H1 (cell line): Measurements from ENCODE around the gene UBXN11. TPM values are rescaled to one million over a fixed set of nuclear protein-coding genes. Genes with fewer than 3 reads are reported as not detected.

Experiments
- CTCF ChIA-PET: fragments of 300-600 bp; sonication (Branson Sonifier 250); formaldehyde crosslinking; loops from one replicate; lab custom pipeline; 2021; ENCODE audit not compliant: partially characterized antibody; lab: Charles Lee
- POLR2A ChIA-PET: fragments of 300-600 bp; sonication (Branson Sonifier 250); formaldehyde crosslinking; loops from one replicate; lab custom pipeline; 2021; ENCODE audit warnings: inconsistent platforms; ENCODE audit not compliant: partially characterized antibody; lab: Charles Lee
- DNase-seq, 2 experiments: peaks; one replicate each; pipeline versions ENCODE4 v3.0.0 to v3.0.0-alpha.2; 2010 to 2022; ENCODE audit warnings: low spot score in 2 of 2, low read depth in 1 of 2, mixed read lengths in 1 of 2
- FAIRE-seq: peaks from 2 replicates; lab custom pipeline; 2011; peaks lifted over from hg19 to GRCh38; lab: Jason Lieb, UNC
- H2AFZ ChIP-seq: 2 replicates; pipeline ENCODE4 v1.8.1; 2012; ENCODE audit warnings: low read length, inconsistent platforms
- H2AK5ac ChIP-seq: 2 replicates; pipeline ENCODE4 v1.6.1; 2013; ENCODE audit warnings: low read depth, low read length
- H2BK120ac ChIP-seq: replicated peaks from 2 replicates; pipeline ENCODE3; 2013; ENCODE audit warnings: low read depth, low read length, inconsistent platforms
- H2BK12ac ChIP-seq: 2 replicates; pipeline ENCODE4 v1.6.1; 2013; ENCODE audit warnings: low read depth, low read length
- H2BK15ac ChIP-seq: 2 replicates; pipeline ENCODE4 v1.6.1; 2013; ENCODE audit warnings: low read length
- H2BK20ac ChIP-seq: 2 replicates; pipeline ENCODE4 v1.6.1; 2013; ENCODE audit warnings: low read length
- H2BK5ac ChIP-seq: 2 replicates; pipeline ENCODE4 v1.6.1; 2013; ENCODE audit warnings: low read depth, low read length
- H3K14ac ChIP-seq: 2 replicates; pipeline ENCODE4 v1.6.1; 2013; ENCODE audit warnings: inconsistent platforms; ENCODE audit not compliant: insufficient read length
- H3K18ac ChIP-seq: 2 replicates; pipeline ENCODE4 v1.6.1; 2013; ENCODE audit warnings: low read length; ENCODE audit errors: extremely low read depth
- H3K23ac ChIP-seq: 2 replicates; pipeline ENCODE4 v1.6.1; 2013; ENCODE audit warnings: inconsistent platforms; ENCODE audit not compliant: insufficient read length
- H3K23me2 ChIP-seq: 2 replicates; pipeline ENCODE4 v1.6.1; 2013; ENCODE audit warnings: low read depth, low read length
- H3K27ac ChIP-seq: 2 replicates; pipeline ENCODE4 v1.6.1; 2011; ENCODE audit warnings: low read depth, low read length, inconsistent platforms
- H3K27me3 ChIP-seq, 4 experiments: replicated peaks in 1 of 4; 1 replicate in 1 of 4; 2 replicates in 3 of 4; pipeline versions ENCODE4 v1.6.1 to v1.8.1; 2011 to 2013; ENCODE audit warnings: low read length in 3 of 4, mild to moderate bottlenecking in 3 of 4, inconsistent platforms in 2 of 4, mixed read lengths in 2 of 4, moderate library complexity in 1 of 4; ENCODE audit not compliant: control insufficient read depth in 3 of 4, insufficient read depth in 3 of 4; ENCODE audit errors: extremely low read depth in 1 of 4
- H3K36me3 ChIP-seq, 4 experiments: 2 replicates each; pipeline versions ENCODE4 v1.6.1 to v1.8.1; 2011 to 2013; ENCODE audit warnings: mild to moderate bottlenecking in 4 of 4, low read length in 3 of 4, moderate library complexity in 2 of 4, control low read depth in 1 of 4, inconsistent platforms in 1 of 4; ENCODE audit not compliant: insufficient read depth in 4 of 4, control insufficient read depth in 2 of 4
- H3K4ac ChIP-seq: replicated peaks from 2 replicates; pipeline ENCODE3; 2013; ENCODE audit warnings: low read length, low read depth, mixed read lengths, inconsistent platforms; ENCODE audit not compliant: insufficient read length
- H3K4me1 ChIP-seq, 4 experiments: replicated peaks in 1 of 4; 1 replicate in 1 of 4; 2 replicates in 3 of 4; pipeline versions ENCODE4 v1.6.1 to v1.8.1; 2011 to 2013; ENCODE audit warnings: low read length in 3 of 4, inconsistent platforms in 2 of 4, mixed read lengths in 1 of 4; ENCODE audit not compliant: insufficient read depth in 4 of 4, control insufficient read depth in 3 of 4
- H3K4me2 ChIP-seq, 2 experiments: 2 replicates each; pipeline versions ENCODE4 v1.6.1 to v1.8.1; 2011 to 2013; ENCODE audit warnings: low read depth in 2 of 2, low read length in 2 of 2, control low read depth in 1 of 2, inconsistent platforms in 1 of 2, mild to moderate bottlenecking in 1 of 2; ENCODE audit not compliant: insufficient read depth in 1 of 2
- H3K4me3 ChIP-seq, 4 experiments: fragments of 200-600, 300-600 bp in 1 of 4; sonication (generic), shearing (Covaris generic), sonication (Bioruptor Twin) in 1 of 4; 2 replicates each; pipeline versions ENCODE4 v1.5.1 to v1.8.1; 2011 to 2016; ENCODE audit warnings: low read length in 4 of 4, low read depth in 3 of 4, control low read depth in 2 of 4, inconsistent platforms in 2 of 4, mild to moderate bottlenecking in 2 of 4, mixed read lengths in 1 of 4, moderate library complexity in 1 of 4; ENCODE audit not compliant: insufficient read depth in 2 of 4; ENCODE audit errors: extremely low read depth in 1 of 4
- H3K56ac ChIP-seq: replicated peaks from 2 replicates; pipeline ENCODE3; 2013; ENCODE audit warnings: low read depth, mild to moderate bottlenecking, mixed read lengths, low read length, inconsistent platforms; ENCODE audit not compliant: insufficient read length
- H3K79me1 ChIP-seq: 2 replicates; pipeline ENCODE4 v1.6.1; 2013; ENCODE audit warnings: low read depth, low read length, control low read depth
- H3K79me2 ChIP-seq, 2 experiments: 2 replicates each; pipeline versions ENCODE4 v1.6.1 to v1.8.1; 2012 to 2013; ENCODE audit warnings: low read length in 2 of 2, mild to moderate bottlenecking in 2 of 2, inconsistent platforms in 1 of 2; ENCODE audit not compliant: insufficient read depth in 2 of 2, control insufficient read depth in 1 of 2
- H3K9ac ChIP-seq, 4 experiments: replicated peaks in 1 of 4; 1 replicate in 1 of 4; 2 replicates in 3 of 4; pipeline versions ENCODE4 v1.6.1 to v1.8.1; 2011 to 2013; ENCODE audit warnings: low read depth in 3 of 4, low read length in 3 of 4, control low read depth in 2 of 4, mild to moderate bottlenecking in 2 of 4, moderate library complexity in 2 of 4, inconsistent platforms in 1 of 4; ENCODE audit errors: extremely low read depth in 1 of 4
- H3K9me3 ChIP-seq, 2 experiments: 2 replicates each; pipeline versions ENCODE4 v1.6.1 to v1.8.1; 2012 to 2013; ENCODE audit warnings: mild to moderate bottlenecking in 2 of 2, moderate library complexity in 2 of 2, control low read depth in 1 of 2, inconsistent platforms in 1 of 2, low read depth in 1 of 2, low read length in 1 of 2, mixed read lengths in 1 of 2; ENCODE audit not compliant: insufficient read depth in 2 of 2
- H4K20me1 ChIP-seq, 2 experiments: replicated peaks in 1 of 2; 2 replicates each; pipeline versions ENCODE3 to v1.8.1; 2011 to 2013; ENCODE audit warnings: inconsistent platforms in 2 of 2, low read length in 2 of 2, mild to moderate bottlenecking in 1 of 2; ENCODE audit not compliant: insufficient read depth in 2 of 2, control insufficient read depth in 1 of 2
- H4K5ac ChIP-seq: 2 replicates; pipeline ENCODE4 v1.6.1; 2013; ENCODE audit warnings: low read length, low read depth, mixed read lengths, inconsistent platforms; ENCODE audit not compliant: insufficient read length
- H4K8ac ChIP-seq: 2 replicates; pipeline ENCODE4 v1.8.0; 2013; ENCODE audit warnings: mild to moderate bottlenecking, moderate library complexity, low read length, inconsistent platforms; ENCODE audit not compliant: insufficient read depth; ENCODE audit errors: extremely low read depth
- H4K91ac ChIP-seq: replicated peaks from 2 replicates; pipeline ENCODE3; 2013; ENCODE audit warnings: low read length, mixed read lengths, inconsistent platforms; ENCODE audit not compliant: insufficient read length
- BRCA1 ChIP-seq: IDR thresholded peaks from 2 replicates; pipeline ENCODE4 v1.6.1; 2012; ENCODE audit warnings: low read depth, low read length, improper control_type of control experiment
- CHD2 ChIP-seq: IDR thresholded peaks from 2 replicates; pipeline ENCODE4 v1.6.1; 2012; ENCODE audit warnings: low read length, improper control_type of control experiment
- CTBP2 ChIP-seq: IDR thresholded peaks from 2 replicates; pipeline ENCODE4 v1.7.0; 2011; ENCODE audit warnings: borderline replicate concordance, mild to moderate bottlenecking, moderate library complexity, mixed read lengths, low read length; ENCODE audit not compliant: insufficient read depth, insufficient read length
- EGR1 ChIP-seq: IDR thresholded peaks from 2 replicates; pipeline ENCODE4 v1.6.1; 2011; ENCODE audit warnings: low read depth, low read length, borderline replicate concordance
- PHF8 ChIP-seq: fragments of 200-600 bp; sonication (generic); conservative IDR thresholded peaks from 2 replicates; pipeline ENCODE4 v1.7.1; 2012; ENCODE audit warnings: low read depth, mild to moderate bottlenecking, inconsistent platforms, low read length, moderate library complexity
- SAP30 ChIP-seq: fragments of 300-600 bp; sonication (generic); IDR thresholded peaks from 2 replicates; pipeline ENCODE4 v1.7.1; 2012; ENCODE audit warnings: low read length, moderate library complexity, mild to moderate bottlenecking, inconsistent platforms; ENCODE audit not compliant: insufficient read depth, insufficient replicate concordance
- SIN3A ChIP-seq, 2 experiments: IDR thresholded peaks in 1 of 2; conservative IDR thresholded peaks in 1 of 2; 2 replicates each; pipeline ENCODE4 v1.6.1; 2011 to 2012; ENCODE audit warnings: low read length in 2 of 2, improper control_type of control experiment in 1 of 2, low read depth in 1 of 2, mild to moderate bottlenecking in 1 of 2
- TBP ChIP-seq: IDR thresholded peaks from 2 replicates; pipeline ENCODE4 v1.6.1; 2011; ENCODE audit warnings: low read depth, low read length, improper control_type of control experiment
- whole genome bisulfite sequencing, 2 experiments: shearing (Covaris generic) in 1 of 2; methylation state at CpG; one replicate each; pipeline versions ENCODE4 v1.1.6 to v1.1.7; 2013 to 2015; ENCODE audit warnings: low lambda C conversion rate in 2 of 2, mixed read lengths in 2 of 2, inconsistent platforms in 1 of 2, low coverage in 1 of 2, missing lambda C conversion rate in 1 of 2; ENCODE audit not compliant: insufficient replicate concordance in 2 of 2, insufficient coverage in 1 of 2, insufficient read length in 1 of 2; ENCODE audit errors: extremely low coverage in 1 of 2, missing lambda C conversion rate in 1 of 2; 5-methylcytosine and 5-hydroxymethylcytosine counted together
- polyA plus RNA-seq, 7 experiments: library from polyadenylated mRNA; depleted of rRNA in 3 of 7; stranded (reverse) in 5 of 7; unstranded in 2 of 7; fragments of >200 nt in 5 of 7; fragments of 200-250 nt in 2 of 7; gene quantifications; 1 replicate in 5 of 7; 2 replicates in 1 of 7; 4 replicates in 1 of 7; pipeline versions ENCODE4 v1.2.1 to v1.2.3, GENCODE V29; 2011 to 2013; ENCODE audit warnings: missing spikeins in 2 of 7, mixed read lengths in 2 of 7
- total RNA-seq: library from RNA; stranded (reverse); fragmentation: NEBNext Ultra II Directional; extraction: Animal tissue kit (Norgen Biotek cat#: 25700); gene quantifications from 2 replicates; pipeline ENCODE4 v1.2.1, GENCODE V29; 2021
- TF ChIP-seq, protein P1 (sequence below): IDR thresholded peaks from 2 replicates; pipeline ENCODE4 v1.6.1; 2012; ENCODE audit warnings: inconsistent platforms
- TF ChIP-seq, protein P2 (sequence below): IDR thresholded peaks from 2 replicates; pipeline ENCODE4 v1.6.1; 2011; ENCODE audit warnings: low read depth, mild to moderate bottlenecking, low read length; ENCODE audit not compliant: insufficient read depth

UBXN11 gene
- total and polyA plus RNA-seq, 2 of the 8 experiments (the other 6 are each of a cell fraction or from before 2014, with no cell fraction given), result 6.3 to 10.4 TPM

DNA sequence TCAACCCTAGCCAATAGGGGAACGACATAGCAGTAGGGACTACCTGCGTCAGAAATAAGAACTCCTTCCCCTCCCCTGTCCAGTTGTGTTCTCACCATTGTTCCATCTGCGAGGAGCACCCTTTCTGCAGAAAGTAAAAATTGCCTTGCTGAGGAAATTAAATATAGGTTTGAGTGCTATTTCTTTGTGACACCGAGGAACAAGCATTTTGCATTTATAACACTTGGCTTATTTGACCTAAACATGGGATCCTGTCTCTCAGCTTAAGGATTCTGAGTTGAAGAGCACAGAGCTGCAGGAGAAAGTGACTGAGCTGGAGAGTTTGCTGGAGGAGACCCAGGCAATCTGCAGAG, 37.3 kb downstream of the UBXN11 start:
- ChIA-PET CTCF (interaction anchor here (0.7 to 1.8 kb wide), 3 partner anchors 10 to 53 kb away, joined by 3 to 5 read pairs (median 3); partner anchors contain the start of gene SH3BGRL3), POLR2A (interaction anchor here (2.0 kb wide), 1 partner anchor 12 kb away, joined by 5 read pairs; no protein-coding TSS in a partner anchor)
- H3K4me3 ChIP-seq, result no peak overlapping the region
- H4K91ac ChIP-seq, result no peak overlapping the region
- H3K14ac ChIP-seq, result no peak overlapping the region
- no peak overlapping the region for H3K9ac ChIP-seq
- H3K4ac ChIP-seq, result no peak overlapping the region
- no peaks in the 10 kb centered on the region for H3K9me3 ChIP-seq
- no peak overlapping the region for H4K8ac ChIP-seq
- no peak overlapping the region for H3K27ac ChIP-seq
- peaks cover 2 to 5% of the 10 kb centered on the region in 2 experiments for H4K20me1 ChIP-seq
- peaks cover 21 to 54% (median 42%) of the 10 kb centered on the region in 4 experiments for H3K36me3 ChIP-seq
- H3K18ac ChIP-seq, result no peak overlapping the region
- no peak overlapping the region for H2AFZ ChIP-seq
- FAIRE-seq, result no peak
- H3K79me2 ChIP-seq, result no peaks in the 10 kb centered on the region
- H2BK120ac ChIP-seq, result no peak overlapping the region
- TF ChIP-seq CTBP2 (no peak), PHF8 (no peak), EGR1 (no peak), SIN3A (conservative IDR thresholded peaks at IDR 0.05 in 1 of 2, IDR thresholded peaks at IDR 0.05 in 1 of 2; ENCODE audit: low read depth in 1 of 2, low read length in 2 of 2) (no peak), CHD2 (no peak), SAP30 (no peak), TBP (no peak), BRCA1 (no peak)
- TF ChIP-seq, protein P1, sequence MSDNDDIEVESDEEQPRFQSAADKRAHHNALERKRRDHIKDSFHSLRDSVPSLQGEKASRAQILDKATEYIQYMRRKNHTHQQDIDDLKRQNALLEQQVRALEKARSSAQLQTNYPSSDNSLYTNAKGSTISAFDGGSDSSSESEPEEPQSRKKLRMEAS, result no peak
- TF ChIP-seq, protein P2, sequence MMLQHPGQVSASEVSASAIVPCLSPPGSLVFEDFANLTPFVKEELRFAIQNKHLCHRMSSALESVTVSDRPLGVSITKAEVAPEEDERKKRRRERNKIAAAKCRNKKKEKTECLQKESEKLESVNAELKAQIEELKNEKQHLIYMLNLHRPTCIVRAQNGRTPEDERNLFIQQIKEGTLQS, result no peak
- H2BK20ac ChIP-seq, result no peak overlapping the region
- no peaks in the 10 kb centered on the region for H3K27me3 ChIP-seq
- H3K4me1 ChIP-seq, result no peaks in the 10 kb centered on the region
- H3K4me2 ChIP-seq, result no peak overlapping the region
- no peak overlapping the region for H2BK12ac ChIP-seq
- no peak overlapping the region for H2BK15ac ChIP-seq
- 92% methylated on average over 4 of the region's 4 CpGs; no CpG with 5 or more reads in 1 of the 2 experiments for WGBS, 2 experiments
- no peak overlapping the region for H4K5ac ChIP-seq
- H2BK5ac ChIP-seq, result no peak overlapping the region
- no peak overlapping the region for H3K56ac ChIP-seq
- no peak for DNase-seq
- no peaks in the 10 kb centered on the region for H3K23me2 ChIP-seq
- H3K79me1 ChIP-seq, result no peaks in the 10 kb centered on the region
- H2AK5ac ChIP-seq, result no peak overlapping the region
- no peak overlapping the region for H3K23ac ChIP-seq
